ENCODE results near the gene DCD.

DCD gene, protein sequence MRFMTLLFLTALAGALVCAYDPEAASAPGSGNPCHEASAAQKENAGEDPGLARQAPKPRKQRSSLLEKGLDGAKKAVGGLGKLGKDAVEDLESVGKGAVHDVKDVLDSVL

DNA sequence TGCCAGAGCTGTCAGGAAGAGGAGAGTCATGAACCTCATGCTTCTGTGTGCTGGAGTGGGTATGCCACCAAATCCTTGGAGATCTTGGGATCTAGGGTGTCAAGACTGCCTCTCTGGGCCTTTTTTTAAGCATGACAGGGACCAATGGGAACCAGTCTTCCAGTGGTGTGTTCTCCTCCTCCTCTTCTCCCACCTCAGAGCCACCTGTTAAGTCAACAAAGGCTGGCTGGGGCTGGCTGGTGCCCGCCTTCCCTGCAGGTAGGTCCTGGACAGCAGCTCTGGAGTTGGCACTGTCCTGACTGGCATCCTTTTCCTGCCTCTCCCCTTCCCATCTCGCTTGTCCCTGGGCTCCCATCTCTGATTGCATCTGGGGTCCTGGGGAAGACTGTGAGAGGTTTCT lies at the start of gene DCD:
Gene DCD, minus strand, starts transcription at position 101 of the 400 bp plus-strand sequence. Its CDS starts 62 bp downstream, at position 39.
- no peak within 1 kb of the TSS for H3K27ac ChIP-seq (ENCODE audit: low read depth in 2 of 2, low read length in 2 of 2)
- no peaks in the 10 kb centered on the region for H3K36me3 ChIP-seq (ENCODE audit: control insufficient read depth in 2 of 2, insufficient read depth in 2 of 2, low read length in 2 of 2)
- no peak within 1 kb of the TSS for H3K9ac ChIP-seq (ENCODE audit: low read depth in 1 of 2, low read length in 2 of 2)
- peaks cover 0 to 9% of the 10 kb centered on the region in 2 donors for H3K27me3 ChIP-seq (ENCODE audit: control insufficient read depth in 2 of 2, insufficient read depth in 2 of 2, low read length in 2 of 2)
- no peak within 1 kb of the TSS for H3K4me3 ChIP-seq (ENCODE audit: low read length in 2 of 2)
- no peaks in the 10 kb centered on the region for H3K4me1 ChIP-seq (ENCODE audit: control insufficient read depth in 2 of 2, insufficient read depth in 2 of 2, low read length in 2 of 2)
- no peaks in the 10 kb centered on the region for H3K9me3 ChIP-seq (ENCODE audit: control insufficient read depth in 2 of 2, low read length in 2 of 2)

DNA sequence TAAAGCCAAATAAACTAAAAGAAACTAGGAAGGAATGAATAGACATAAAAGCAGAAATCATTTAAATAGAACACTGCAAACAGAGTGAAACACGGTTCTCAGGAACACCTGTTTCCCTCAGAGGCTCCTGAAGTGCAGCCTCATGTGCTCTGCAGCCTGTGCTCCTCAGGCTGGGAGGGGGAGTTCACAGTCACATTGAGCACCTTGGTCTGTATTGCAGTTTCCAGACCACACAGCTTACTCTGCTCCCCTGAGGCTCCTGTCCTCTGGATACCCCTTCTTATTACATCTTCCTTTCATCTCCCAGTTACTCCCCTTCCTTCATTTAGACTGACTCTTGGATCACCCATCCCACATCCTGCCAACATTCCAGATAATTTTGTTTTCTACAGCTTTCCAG lies 49.7 kb upstream of the DCD start:
- H3K4me1 ChIP-seq (ENCODE audit: control insufficient read depth in 2 of 2, insufficient read depth in 2 of 2, low read length in 2 of 2) = no peaks in the 10 kb centered on the region
- no peaks in the 10 kb centered on the region for H3K9me3 ChIP-seq (ENCODE audit: control insufficient read depth in 2 of 2, low read length in 2 of 2)
- H3K27ac ChIP-seq (ENCODE audit: low read depth in 2 of 2, low read length in 2 of 2) = no peak overlapping the region
- no peak overlapping the region for H3K9ac ChIP-seq (ENCODE audit: low read depth in 1 of 2, low read length in 2 of 2)
- H3K4me3 ChIP-seq (ENCODE audit: low read length in 2 of 2) = no peak overlapping the region
- H3K36me3 ChIP-seq (ENCODE audit: control insufficient read depth in 2 of 2, insufficient read depth in 2 of 2, low read length in 2 of 2) = no peaks in the 10 kb centered on the region
- H3K27me3 ChIP-seq (ENCODE audit: control insufficient read depth in 2 of 2, insufficient read depth in 2 of 2, low read length in 2 of 2) = no peaks in the 10 kb centered on the region

DNA sequence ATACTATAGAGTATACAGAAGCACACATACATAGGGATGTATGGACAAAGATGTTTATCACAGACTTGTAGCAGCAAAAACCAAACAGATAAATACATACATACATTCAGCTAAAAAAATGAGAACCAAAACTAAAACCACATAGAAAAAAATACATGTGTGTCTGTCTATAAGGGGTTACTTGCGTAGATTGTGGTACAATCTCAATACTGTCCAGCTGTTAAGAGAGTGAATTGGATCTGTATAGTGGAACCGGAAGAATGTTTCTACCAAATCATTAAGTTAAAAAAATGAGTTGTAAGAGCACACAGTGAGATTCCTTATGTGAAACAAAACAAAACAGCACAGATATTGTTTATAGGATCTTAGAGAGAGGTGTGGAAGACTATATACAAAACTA lies 44.2 kb upstream of the DCD start:
- Histone ChIP-seq H3K4me1 (ENCODE audit: control insufficient read depth in 2 of 2, insufficient read depth in 2 of 2, low read length in 2 of 2) (no peaks in the 10 kb centered on the region), H3K27ac (ENCODE audit: low read depth in 2 of 2, low read length in 2 of 2) (no peak overlapping the region), H3K27me3 (ENCODE audit: control insufficient read depth in 2 of 2, insufficient read depth in 2 of 2, low read length in 2 of 2) (peaks cover 0 to 8% of the 10 kb centered on the region in 2 donors), H3K36me3 (ENCODE audit: control insufficient read depth in 2 of 2, insufficient read depth in 2 of 2, low read length in 2 of 2) (no peaks in the 10 kb centered on the region), H3K4me3 (ENCODE audit: low read length in 2 of 2) (no peak overlapping the region), H3K9me3 (ENCODE audit: control insufficient read depth in 2 of 2, low read length in 2 of 2) (no peaks in the 10 kb centered on the region), H3K9ac (ENCODE audit: low read depth in 1 of 2, low read length in 2 of 2) (no peak overlapping the region)

DNA sequence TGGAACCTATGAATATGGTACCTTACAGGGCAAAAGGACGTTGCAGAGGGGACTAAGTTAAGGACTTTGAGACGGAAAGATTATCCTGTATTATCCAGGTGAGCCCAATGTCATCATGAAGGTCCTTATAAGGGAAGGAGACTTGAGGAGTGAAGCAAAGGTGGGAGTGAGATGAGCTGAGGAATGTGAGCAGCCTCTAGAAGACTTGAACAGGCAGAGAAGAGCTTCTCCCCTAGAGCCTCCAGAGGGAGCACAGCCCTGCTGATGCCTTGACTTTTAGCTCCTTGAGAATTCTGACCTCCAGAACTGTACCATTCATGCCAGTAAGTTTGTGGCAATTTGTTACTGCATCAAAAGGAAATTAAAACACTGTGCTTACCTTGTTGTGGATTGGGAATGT lies 41.8 kb upstream of the DCD start:
- Histone ChIP-seq H3K36me3 (ENCODE audit: control insufficient read depth in 2 of 2, insufficient read depth in 2 of 2, low read length in 2 of 2) (no peaks in the 10 kb centered on the region), H3K27me3 (ENCODE audit: control insufficient read depth in 2 of 2, insufficient read depth in 2 of 2, low read length in 2 of 2) (peaks cover 0 to 12% of the 10 kb centered on the region in 2 donors), H3K27ac (ENCODE audit: low read depth in 2 of 2, low read length in 2 of 2) (no peak overlapping the region), H3K9ac (ENCODE audit: low read depth in 1 of 2, low read length in 2 of 2) (no peak overlapping the region), H3K4me3 (ENCODE audit: low read length in 2 of 2) (no peak overlapping the region), H3K4me1 (ENCODE audit: control insufficient read depth in 2 of 2, insufficient read depth in 2 of 2, low read length in 2 of 2) (no peaks in the 10 kb centered on the region), H3K9me3 (ENCODE audit: control insufficient read depth in 2 of 2, low read length in 2 of 2) (no peaks in the 10 kb centered on the region)

DNA sequence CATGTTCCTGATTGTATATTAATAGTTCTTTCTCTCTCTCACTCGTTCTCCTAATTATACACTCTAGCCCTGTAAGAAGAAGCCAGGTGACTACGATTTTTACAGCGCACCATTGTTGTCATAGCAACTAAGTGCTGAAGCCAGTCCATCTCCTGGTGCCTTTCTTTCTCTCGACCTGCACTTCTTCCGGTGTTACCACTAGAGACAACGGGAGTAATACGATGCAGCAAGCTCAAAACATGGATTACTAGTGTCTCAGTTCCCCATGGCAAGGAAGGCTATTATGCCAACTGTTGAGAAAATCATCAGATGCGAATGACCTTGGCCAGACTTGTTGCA lies 40.8 kb upstream of the DCD start:
- no peaks in the 10 kb centered on the region for H3K4me1 ChIP-seq (ENCODE audit: control insufficient read depth in 2 of 2, insufficient read depth in 2 of 2, low read length in 2 of 2)
- H3K4me3 ChIP-seq (ENCODE audit: low read length in 2 of 2) = no peak overlapping the region
- peaks cover 2 to 17% of the 10 kb centered on the region in 2 donors for H3K27me3 ChIP-seq (ENCODE audit: control insufficient read depth in 2 of 2, insufficient read depth in 2 of 2, low read length in 2 of 2)
- H3K9me3 ChIP-seq (ENCODE audit: control insufficient read depth in 2 of 2, low read length in 2 of 2) = no peaks in the 10 kb centered on the region
- H3K9ac ChIP-seq (ENCODE audit: low read depth in 1 of 2, low read length in 2 of 2) = no peak overlapping the region
- no peak overlapping the region for H3K27ac ChIP-seq (ENCODE audit: low read depth in 2 of 2, low read length in 2 of 2)
- no peaks in the 10 kb centered on the region for H3K36me3 ChIP-seq (ENCODE audit: control insufficient read depth in 2 of 2, insufficient read depth in 2 of 2, low read length in 2 of 2)

DNA sequence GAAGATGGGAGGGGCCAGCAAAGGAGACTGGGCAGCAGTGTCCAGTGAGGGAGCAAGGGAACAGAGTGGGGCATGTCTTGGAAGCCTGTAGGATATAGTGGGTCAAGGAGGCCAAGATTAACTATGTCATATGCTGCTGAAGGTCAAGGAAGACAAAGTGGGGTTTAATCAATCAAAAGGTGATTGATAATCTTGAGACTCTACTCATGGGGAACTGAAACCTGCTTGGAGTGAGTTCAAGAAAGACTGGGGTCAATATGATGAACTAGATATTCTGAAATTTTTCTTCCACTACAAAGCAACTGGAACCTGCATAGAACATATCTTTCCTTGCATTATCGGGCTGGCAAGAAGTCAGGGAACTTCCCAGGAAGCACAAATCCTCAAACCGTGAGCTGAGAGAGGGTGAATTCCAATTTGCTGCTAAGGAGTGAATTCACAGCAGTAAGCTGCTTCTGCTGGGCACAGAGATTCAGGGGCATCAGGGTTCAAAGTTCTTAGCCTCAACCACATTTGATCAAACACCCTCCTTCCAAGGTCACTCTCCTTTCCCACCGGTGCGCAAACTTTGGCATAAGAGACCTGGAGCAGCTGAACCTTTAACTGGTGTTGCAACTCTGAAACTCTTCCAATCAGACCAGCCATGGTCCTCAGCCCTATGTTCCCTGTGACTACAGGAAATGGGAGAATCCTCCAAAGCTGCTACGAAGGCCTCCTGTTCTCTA lies 40.3 kb upstream of the DCD start:
- Histone ChIP-seq H3K9me3 (ENCODE audit: control insufficient read depth in 2 of 2, low read length in 2 of 2) (no peaks in the 10 kb centered on the region), H3K9ac (ENCODE audit: low read depth in 1 of 2, low read length in 2 of 2) (no peak overlapping the region), H3K27me3 (ENCODE audit: control insufficient read depth in 2 of 2, insufficient read depth in 2 of 2, low read length in 2 of 2) (peaks cover 3 to 17% of the 10 kb centered on the region in 2 donors)

DNA sequence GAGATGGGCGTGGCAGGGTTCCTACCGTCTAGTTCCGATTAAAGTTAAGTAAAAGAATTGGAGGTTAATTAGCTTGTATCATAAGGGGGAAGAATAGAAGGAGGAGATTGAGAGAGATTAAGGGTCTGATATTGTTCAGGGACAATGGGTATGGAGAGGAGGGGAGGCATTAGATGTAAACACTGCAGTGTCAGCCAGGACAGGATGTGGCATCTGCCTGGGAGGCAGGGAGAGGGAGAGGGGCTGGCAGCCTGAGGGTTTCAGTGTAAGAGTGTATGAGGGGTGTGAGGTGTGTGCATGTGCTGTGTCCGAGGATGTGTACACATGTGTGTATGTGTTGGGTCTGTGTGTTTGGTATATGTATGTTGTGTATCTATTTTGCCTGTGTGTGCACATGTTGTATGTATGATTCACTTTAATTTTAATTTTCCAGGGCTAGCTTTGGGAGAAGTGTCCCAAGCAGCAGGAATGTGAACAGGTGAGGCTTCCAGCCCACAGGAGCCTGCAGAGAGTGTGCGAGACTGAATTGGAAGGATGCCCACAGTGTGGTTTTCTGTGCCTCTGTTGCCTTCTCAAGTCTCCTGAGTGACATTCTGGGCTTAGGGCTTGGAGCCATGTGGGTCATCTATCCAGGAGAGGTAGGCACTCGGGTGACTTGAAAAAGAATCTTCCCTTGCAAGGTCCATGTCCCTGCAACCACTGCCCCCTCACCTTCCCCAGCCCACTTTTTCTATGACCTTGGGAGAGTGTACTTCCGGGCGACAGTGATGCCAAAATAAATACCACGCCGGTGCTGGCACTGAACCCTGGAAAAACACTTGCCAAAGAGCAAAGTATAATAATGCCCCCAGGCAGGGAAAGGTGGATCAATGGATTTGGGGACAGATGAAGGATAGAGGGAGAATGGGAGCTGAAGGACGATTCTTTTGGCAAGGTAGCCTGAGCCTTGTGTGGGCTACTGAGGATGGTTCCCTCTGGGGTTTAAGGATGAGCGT lies 36.8 kb upstream of the DCD start:
- Histone ChIP-seq H3K36me3 (ENCODE audit: control insufficient read depth in 2 of 2, insufficient read depth in 2 of 2, low read length in 2 of 2) (no peaks in the 10 kb centered on the region), H3K4me3 (ENCODE audit: low read length in 2 of 2) (no peak overlapping the region), H3K4me1 (ENCODE audit: control insufficient read depth in 2 of 2, insufficient read depth in 2 of 2, low read length in 2 of 2) (no peaks in the 10 kb centered on the region), H3K9ac (ENCODE audit: low read depth in 1 of 2, low read length in 2 of 2) (no peak overlapping the region), H3K9me3 (ENCODE audit: control insufficient read depth in 2 of 2, low read length in 2 of 2) (no peaks in the 10 kb centered on the region), H3K27me3 (ENCODE audit: control insufficient read depth in 2 of 2, insufficient read depth in 2 of 2, low read length in 2 of 2) (peaks cover 3 to 13% of the 10 kb centered on the region in 2 donors), H3K27ac (ENCODE audit: low read depth in 2 of 2, low read length in 2 of 2) (no peak overlapping the region)

More for the DNA sequence above, 40.3 kb upstream of the DCD start:
- Histone ChIP-seq H3K4me3 (ENCODE audit: low read length in 2 of 2) (no peak overlapping the region), H3K4me1 (ENCODE audit: control insufficient read depth in 2 of 2, insufficient read depth in 2 of 2, low read length in 2 of 2) (no peaks in the 10 kb centered on the region), H3K27ac (ENCODE audit: low read depth in 2 of 2, low read length in 2 of 2) (no peak overlapping the region), H3K36me3 (ENCODE audit: control insufficient read depth in 2 of 2, insufficient read depth in 2 of 2, low read length in 2 of 2) (no peaks in the 10 kb centered on the region)

DNA sequence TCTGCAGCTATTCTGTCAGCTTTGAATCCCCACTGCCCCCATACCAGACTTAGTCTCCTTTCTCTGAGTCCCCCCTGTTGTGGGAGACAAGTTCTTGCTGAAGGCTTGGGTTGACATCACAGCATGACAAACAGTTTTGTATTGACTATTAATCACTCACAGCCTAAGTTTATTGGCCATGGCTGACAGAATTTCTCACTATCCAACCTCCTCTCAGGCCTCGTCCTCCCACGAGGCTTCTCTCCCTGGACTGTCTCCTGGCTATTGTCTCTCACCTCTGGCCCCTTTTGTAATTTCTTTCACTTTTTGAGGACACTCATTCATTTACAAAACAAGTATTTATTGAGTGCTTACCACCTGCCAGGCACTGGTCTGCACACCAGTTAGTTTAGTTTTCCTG lies 35.2 kb upstream of the DCD start:
- no peaks in the 10 kb centered on the region for H3K4me1 ChIP-seq (ENCODE audit: control insufficient read depth in 2 of 2, insufficient read depth in 2 of 2, low read length in 2 of 2)
- no peaks in the 10 kb centered on the region for H3K9me3 ChIP-seq (ENCODE audit: control insufficient read depth in 2 of 2, low read length in 2 of 2)
- H3K27ac ChIP-seq (ENCODE audit: low read depth in 2 of 2, low read length in 2 of 2) = no peak overlapping the region
- no peaks in the 10 kb centered on the region for H3K36me3 ChIP-seq (ENCODE audit: control insufficient read depth in 2 of 2, insufficient read depth in 2 of 2, low read length in 2 of 2)
- no peak overlapping the region for H3K4me3 ChIP-seq (ENCODE audit: low read length in 2 of 2)
- H3K9ac ChIP-seq (ENCODE audit: low read depth in 1 of 2, low read length in 2 of 2) = no peak overlapping the region
- H3K27me3 ChIP-seq (ENCODE audit: control insufficient read depth in 2 of 2, insufficient read depth in 2 of 2, low read length in 2 of 2) = peaks cover 3 to 9% of the 10 kb centered on the region in 2 donors

DNA sequence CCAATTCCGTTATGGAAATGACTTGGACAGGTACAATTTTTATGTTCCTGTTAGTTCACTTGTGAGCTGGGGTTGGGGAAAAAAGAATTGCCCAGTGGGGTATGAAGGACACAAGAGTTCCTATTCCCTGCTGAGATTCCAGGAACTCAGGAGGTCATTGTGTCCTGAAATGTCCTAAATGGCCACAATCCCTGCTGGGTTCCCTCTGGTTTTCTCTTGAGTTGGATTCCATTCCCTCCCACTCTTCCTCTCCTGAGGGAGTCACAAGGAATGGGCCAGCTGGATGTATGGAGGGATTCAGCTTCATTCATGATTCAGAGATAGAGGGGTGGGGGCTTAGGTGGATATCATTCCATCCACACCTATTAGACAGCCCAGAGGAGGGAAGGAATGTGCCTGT lies 34.5 kb upstream of the DCD start:
- Histone ChIP-seq H3K27me3 (ENCODE audit: control insufficient read depth in 2 of 2, insufficient read depth in 2 of 2, low read length in 2 of 2) (peaks cover 3 to 9% of the 10 kb centered on the region in 2 donors), H3K4me1 (ENCODE audit: control insufficient read depth in 2 of 2, insufficient read depth in 2 of 2, low read length in 2 of 2) (no peaks in the 10 kb centered on the region), H3K9ac (ENCODE audit: low read depth in 1 of 2, low read length in 2 of 2) (no peak overlapping the region), H3K27ac (ENCODE audit: low read depth in 2 of 2, low read length in 2 of 2) (no peak overlapping the region), H3K9me3 (ENCODE audit: control insufficient read depth in 2 of 2, low read length in 2 of 2) (no peaks in the 10 kb centered on the region), H3K36me3 (ENCODE audit: control insufficient read depth in 2 of 2, insufficient read depth in 2 of 2, low read length in 2 of 2) (no peaks in the 10 kb centered on the region), H3K4me3 (ENCODE audit: low read length in 2 of 2) (no peak overlapping the region)

DNA sequence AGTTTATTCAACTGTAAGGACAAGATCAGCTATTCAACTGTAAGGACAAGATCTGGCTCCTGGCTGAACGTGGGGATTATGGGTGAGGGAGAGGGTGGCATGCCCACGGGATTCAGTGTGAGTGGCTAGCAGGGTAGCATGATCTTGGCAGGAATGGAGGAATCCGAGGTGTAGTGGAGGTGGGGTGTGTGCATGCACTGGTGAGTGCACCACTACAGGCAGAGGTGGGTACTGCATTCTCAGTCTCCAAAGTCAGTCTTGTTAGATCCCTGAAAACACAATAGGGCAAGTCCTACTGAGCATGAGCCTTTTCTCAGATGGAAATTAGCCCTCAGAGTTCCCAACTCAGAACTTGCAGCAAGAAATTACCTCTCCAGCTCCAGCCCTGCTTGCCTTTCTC lies 32.2 kb upstream of the DCD start:
- no peaks in the 10 kb centered on the region for H3K9me3 ChIP-seq (ENCODE audit: control insufficient read depth in 2 of 2, low read length in 2 of 2)
- H3K27ac ChIP-seq (ENCODE audit: low read depth in 2 of 2, low read length in 2 of 2) = no peak overlapping the region
- H3K9ac ChIP-seq (ENCODE audit: low read depth in 1 of 2, low read length in 2 of 2) = no peak overlapping the region
- no peak overlapping the region for H3K4me3 ChIP-seq (ENCODE audit: low read length in 2 of 2)
- H3K36me3 ChIP-seq (ENCODE audit: control insufficient read depth in 2 of 2, insufficient read depth in 2 of 2, low read length in 2 of 2) = no peaks in the 10 kb centered on the region
- H3K27me3 ChIP-seq (ENCODE audit: control insufficient read depth in 2 of 2, insufficient read depth in 2 of 2, low read length in 2 of 2) = peaks cover 3 to 6% of the 10 kb centered on the region in 2 donors
- no peaks in the 10 kb centered on the region for H3K4me1 ChIP-seq (ENCODE audit: control insufficient read depth in 2 of 2, insufficient read depth in 2 of 2, low read length in 2 of 2)

Data from mucosa of rectum (tissue), 2 donors.